GM23338 (cell line): ENCODE data around the gene SPR. TPM values are rescaled to one million over a fixed set of nuclear protein-coding genes. Genes with fewer than 3 reads are reported as not detected.

Source experiments
- ATAC-seq: fragments of 200-7000 bp; cut with Tn5 transposase; 3 replicates; pipeline ENCODE4 v1.9.1; 2020
- DNase-seq: peaks from one replicate; pipeline ENCODE4 v3.0.0-alpha.2; 2015; ENCODE audit warnings: low spot score
- H2AFZ ChIP-seq: fragments of 200-600 bp; sonication (generic); 2 replicates; pipeline ENCODE4 v1.8.0; 2016; ENCODE audit warnings: antibody characterized with exemption, mild to moderate bottlenecking, moderate library complexity
- H3F3A ChIP-seq: fragments of 200-600 bp; sonication (generic); replicated peaks from 2 replicates; pipeline ENCODE4 v1.8.0; 2017; ENCODE audit warnings: antibody characterized with exemption, mixed run types, low read depth
- H3K27ac ChIP-seq: fragments of 200-600 bp; sonication (generic); 2 replicates; pipeline ENCODE4 v1.6.1; 2016; ENCODE audit warnings: low read depth
- H3K27me3 ChIP-seq: fragments of 200-600 bp; sonication (generic); 2 replicates; pipeline ENCODE4 v1.8.0; 2016; ENCODE audit warnings: mild to moderate bottlenecking, mixed run types, moderate library complexity; ENCODE audit not compliant: insufficient read depth
- H3K36me3 ChIP-seq: fragments of 200-600 bp; sonication (generic); 2 replicates; pipeline ENCODE4 v1.8.0; 2016; ENCODE audit warnings: mild to moderate bottlenecking; ENCODE audit not compliant: insufficient read depth
- H3K4me1 ChIP-seq: fragments of 200-600 bp; sonication (generic); 2 replicates; pipeline ENCODE4 v1.8.0; 2016; ENCODE audit warnings: mild to moderate bottlenecking, moderate library complexity; ENCODE audit not compliant: insufficient read depth
- H3K4me2 ChIP-seq: fragments of 200-600 bp; sonication (generic); 2 replicates; pipeline ENCODE4 v1.7.1; 2017; ENCODE audit warnings: mixed run types
- H3K4me3 ChIP-seq: fragments of 200-600 bp; sonication (generic); 2 replicates; pipeline ENCODE4 v1.6.1; 2016; ENCODE audit warnings: mixed run types
- H3K79me2 ChIP-seq: fragments of 200-600 bp; sonication (generic); replicated peaks from 2 replicates; pipeline ENCODE4 v1.8.0; 2017; ENCODE audit warnings: mild to moderate bottlenecking; ENCODE audit not compliant: insufficient read depth
- H3K9me2 ChIP-seq: fragments of 200-600 bp; sonication (generic); 2 replicates; pipeline ENCODE4 v1.8.0; 2017; ENCODE audit not compliant: insufficient read depth
- H4K20me1 ChIP-seq: fragments of 200-600 bp; sonication (generic); replicated peaks from 2 replicates; pipeline ENCODE4 v1.8.0; 2017; ENCODE audit warnings: mild to moderate bottlenecking; ENCODE audit not compliant: insufficient read depth
- H3K27ac Mint-ChIP-seq: 2 replicates; pipeline ENCODE4 v1.8.0; 2020; ENCODE audit warnings: inconsistent platforms, mild to moderate bottlenecking, moderate library complexity, mixed read lengths
- H3K27me3 Mint-ChIP-seq: 3 replicates; pipeline ENCODE4 v1.8.0; 2022; ENCODE audit warnings: low read depth, mild to moderate bottlenecking, moderate library complexity, mixed read lengths, inconsistent platforms; ENCODE audit not compliant: insufficient read depth, poor library complexity
- H3K36me3 Mint-ChIP-seq: 3 replicates; pipeline ENCODE4 v1.8.0; 2021; ENCODE audit warnings: low read depth, mild to moderate bottlenecking, inconsistent platforms, moderate library complexity, mixed read lengths
- H3K4me1 Mint-ChIP-seq: 3 replicates; pipeline ENCODE4 v1.8.0; 2020; ENCODE audit warnings: mild to moderate bottlenecking, inconsistent platforms, mixed read lengths
- H3K4me3 Mint-ChIP-seq: 3 replicates; pipeline ENCODE4 v1.8.0; 2021; ENCODE audit warnings: moderate library complexity, mild to moderate bottlenecking, inconsistent platforms, mixed read lengths
- H3K9me3 Mint-ChIP-seq: 3 replicates; pipeline ENCODE4 v1.8.0; 2020; ENCODE audit warnings: moderate library complexity, mild to moderate bottlenecking, inconsistent platforms, mixed read lengths
- CREB1 ChIP-seq: fragments of 250-450 bp; sonication (Bioruptor Pico); IDR thresholded peaks from 2 replicates; pipeline ENCODE4 v1.5.0; 2020; ENCODE audit warnings: low read depth, mild to moderate bottlenecking, moderate library complexity
- EZH2 ChIP-seq: fragments of 200-600 bp; sonication (generic); IDR thresholded peaks from one replicate; pipeline ENCODE4 v1.8.0; 2017; ENCODE audit warnings: antibody characterized with exemption, mild to moderate bottlenecking, low read depth; ENCODE audit not compliant: unreplicated experiment
- EZH2phosphoT487 ChIP-seq: fragments of 200-600 bp; sonication (generic); IDR thresholded peaks from one replicate; pipeline ENCODE4 v1.8.1; 2018; ENCODE audit warnings: antibody characterized with exemption; ENCODE audit not compliant: unreplicated experiment
- NANOG ChIP-seq: IDR thresholded peaks from 2 replicates; pipeline ENCODE4 v1.6.1; 2016; ENCODE audit warnings: antibody characterized with exemption, borderline replicate concordance
- POLR2AphosphoS5 ChIP-seq: IDR thresholded peaks from 2 replicates; pipeline ENCODE4 v1.6.1; 2016; ENCODE audit warnings: antibody characterized with exemption, low read depth
- STAT1 ChIP-seq: IDR thresholded peaks from one replicate; pipeline ENCODE4 v1.6.1; 2016; ENCODE audit warnings: antibody characterized with exemption; ENCODE audit not compliant: unreplicated experiment
- ZNF114 ChIP-seq: fragments of 250-450 bp; sonication (Bioruptor Pico); IDR thresholded peaks from 2 replicates; pipeline ENCODE4 v1.5.0; 2020; ENCODE audit warnings: mild to moderate bottlenecking, moderate library complexity
- ZNF331 ChIP-seq: fragments of 250-450 bp; sonication (Bioruptor Pico); IDR thresholded peaks from 2 replicates; pipeline ENCODE4 v1.5.0; 2020; ENCODE audit warnings: low read depth, mild to moderate bottlenecking, moderate library complexity
- polyA plus RNA-seq: library from polyadenylated mRNA; unstranded; fragments of >200 nt; fragmentation: Nextera tagmentation; extraction: Ambion mirVana; gene quantifications from 2 replicates; pipeline ENCODE4 v1.2.1, GENCODE V29; 2016
- total RNA-seq: library from RNA; depleted of rRNA; stranded (reverse); fragments of >200 nt; shearing (Covaris generic); gene quantifications from 2 replicates; pipeline ENCODE4 v1.2.3, GENCODE V29; 2014
- TF ChIP-seq, protein P1 (sequence below), 2 experiments: fragments of 200-600 bp in 1 of 2; sonication (generic) in 1 of 2; conservative IDR thresholded peaks; 2 replicates each; pipeline versions ENCODE4 v1.5.1 to v1.6.1; 2016 to 2017; ENCODE audit warnings: antibody characterized with exemption in 2 of 2, low read depth in 2 of 2, mild to moderate bottlenecking in 2 of 2, moderate library complexity in 1 of 2
- TF ChIP-seq, protein P2 (sequence below): IDR thresholded peaks from 2 replicates; pipeline ENCODE4 v1.6.1; 2016; ENCODE audit warnings: antibody characterized with exemption

The SPR gene
- total and polyA plus RNA-seq, 2 experiments from 2014 or later: 10.7 to 15.2 TPM

DNA sequence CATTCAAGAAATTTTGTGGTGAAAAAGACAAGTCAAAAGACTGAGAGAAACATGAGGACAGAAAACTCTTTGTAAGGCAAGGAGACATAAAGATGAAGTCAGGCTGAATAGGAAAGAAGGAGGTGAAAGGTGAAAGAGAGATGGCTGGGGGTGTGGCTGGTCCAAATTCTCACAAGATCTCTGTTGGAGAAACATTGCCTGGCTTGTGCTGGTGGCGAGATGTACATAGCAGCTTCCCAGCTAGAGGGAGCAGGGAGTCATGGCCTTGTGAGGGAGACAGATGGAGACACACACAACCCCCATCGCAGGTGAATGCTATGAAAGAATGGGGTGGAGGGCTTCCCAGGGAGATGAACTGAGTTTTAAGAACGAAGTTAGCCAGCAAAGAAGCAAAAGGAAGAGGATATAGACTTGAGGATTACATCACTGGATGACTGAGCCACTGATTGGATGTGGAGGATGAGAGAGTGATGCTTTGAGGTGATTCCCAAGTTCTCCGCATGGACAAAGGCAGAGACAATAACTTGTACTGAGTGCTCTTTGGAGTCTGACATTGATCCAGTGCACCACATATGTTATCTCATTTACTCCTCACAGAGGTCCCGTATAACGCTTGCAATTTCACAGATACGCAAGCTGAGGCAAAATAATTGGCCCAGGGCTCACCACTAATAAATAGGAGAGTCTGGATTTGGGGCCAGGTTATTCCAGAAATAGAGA is 26.4 kb downstream of the SPR start:
- H3K4me1 Mint-ChIP-seq: peaks cover 24% of the 10 kb centered on the region
- no peaks in the 10 kb centered on the region; the same call in 2 of the 3 replicates for H3K9me3 Mint-ChIP-seq
- TF ChIP-seq EZH2 (peak; percentile 63), POLR2AphosphoS5 (no peak)
- TF ChIP-seq, protein P1, sequence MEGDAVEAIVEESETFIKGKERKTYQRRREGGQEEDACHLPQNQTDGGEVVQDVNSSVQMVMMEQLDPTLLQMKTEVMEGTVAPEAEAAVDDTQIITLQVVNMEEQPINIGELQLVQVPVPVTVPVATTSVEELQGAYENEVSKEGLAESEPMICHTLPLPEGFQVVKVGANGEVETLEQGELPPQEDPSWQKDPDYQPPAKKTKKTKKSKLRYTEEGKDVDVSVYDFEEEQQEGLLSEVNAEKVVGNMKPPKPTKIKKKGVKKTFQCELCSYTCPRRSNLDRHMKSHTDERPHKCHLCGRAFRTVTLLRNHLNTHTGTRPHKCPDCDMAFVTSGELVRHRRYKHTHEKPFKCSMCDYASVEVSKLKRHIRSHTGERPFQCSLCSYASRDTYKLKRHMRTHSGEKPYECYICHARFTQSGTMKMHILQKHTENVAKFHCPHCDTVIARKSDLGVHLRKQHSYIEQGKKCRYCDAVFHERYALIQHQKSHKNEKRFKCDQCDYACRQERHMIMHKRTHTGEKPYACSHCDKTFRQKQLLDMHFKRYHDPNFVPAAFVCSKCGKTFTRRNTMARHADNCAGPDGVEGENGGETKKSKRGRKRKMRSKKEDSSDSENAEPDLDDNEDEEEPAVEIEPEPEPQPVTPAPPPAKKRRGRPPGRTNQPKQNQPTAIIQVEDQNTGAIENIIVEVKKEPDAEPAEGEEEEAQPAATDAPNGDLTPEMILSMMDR (conservative IDR thresholded peaks at IDR 0.05; ENCODE audit: low read depth in 2 of 2): peak; percentile 21 to 33; a peak in 3 of 4 replicates
- Histone ChIP-seq H2AFZ (no peak overlapping the region), H3K27ac (no peak overlapping the region), H3K4me2 (peak overlapping the region; percentile 96), H3K27me3 (peaks cover 99% of the 10 kb centered on the region), H3K9me2 (no peaks in the 10 kb centered on the region), H3K36me3 (no peaks in the 10 kb centered on the region), H3F3A (peaks cover 16% of the 10 kb centered on the region), H3K4me1 (peaks cover 27% of the 10 kb centered on the region), H3K4me3 (0 out of 2 replicates have a peak overlapping the region, but pooled peaks have one; percentile 56), H3K79me2 (no peaks in the 10 kb centered on the region), H4K20me1 (no peaks in the 10 kb centered on the region; the same call in 1 of the 2 replicates)
- ATAC-seq (no peak), DNase-seq (peak; percentile 52)
- H3K36me3 Mint-ChIP-seq: no peaks in the 10 kb centered on the region; the same call in 2 of the 3 replicates
- H3K27me3 Mint-ChIP-seq: peaks cover 66% of the 10 kb centered on the region
- no peak overlapping the region for H3K27ac Mint-ChIP-seq
- H3K4me3 Mint-ChIP-seq: peak overlapping the region; percentile 62; the same call in 1 of the 3 replicates

DNA sequence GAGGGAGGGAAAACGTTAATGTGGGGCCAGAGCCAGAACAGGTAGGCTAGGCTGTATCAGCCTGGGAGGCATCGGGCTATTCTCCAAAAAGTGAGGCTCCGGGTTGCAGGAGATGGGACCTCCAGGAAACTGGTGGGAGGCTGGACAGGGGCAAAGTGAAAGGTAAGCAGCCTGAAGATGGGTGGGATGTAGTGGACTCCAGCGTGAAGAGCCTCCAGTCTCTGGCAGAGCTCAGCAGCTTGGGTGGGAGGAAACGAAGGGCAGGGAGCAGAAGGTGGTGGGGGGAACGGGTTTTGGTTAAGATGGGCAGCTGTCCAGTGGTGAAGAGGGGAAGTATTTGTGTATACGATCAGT is 27.0 kb downstream of the SPR start:
- H3K9me3 Mint-ChIP-seq: peaks cover 3% of the 10 kb centered on the region; the same call in 2 of the 3 replicates
- H3K79me2 ChIP-seq: no peaks in the 10 kb centered on the region
- H3K4me2 ChIP-seq: peak overlapping the region; percentile 96
- no peaks in the 10 kb centered on the region; the same call in 2 of the 3 replicates for H3K36me3 Mint-ChIP-seq
- peak overlapping the region; percentile 56; the same call in 1 of the 2 replicates for H3K4me3 ChIP-seq
- H3K36me3 ChIP-seq: no peaks in the 10 kb centered on the region
- H3K4me1 ChIP-seq: peaks cover 29% of the 10 kb centered on the region
- H4K20me1 ChIP-seq: peaks cover 1% of the 10 kb centered on the region
- no peak overlapping the region for H3K27ac ChIP-seq
- no peaks in the 10 kb centered on the region for H3K9me2 ChIP-seq
- H3K4me3 Mint-ChIP-seq: peak overlapping the region; percentile 62; the same call in 2 of the 3 replicates
- H3K27me3 Mint-ChIP-seq: peaks cover 66% of the 10 kb centered on the region
- no peak overlapping the region for H2AFZ ChIP-seq
- H3K27ac Mint-ChIP-seq: no peak overlapping the region
- peaks cover 29% of the 10 kb centered on the region for H3K4me1 Mint-ChIP-seq
- H3K27me3 ChIP-seq: peaks cover 99% of the 10 kb centered on the region
- no peak for ATAC-seq
- DNase-seq: no peak
- H3F3A ChIP-seq: peaks cover 17% of the 10 kb centered on the region
- TF ChIP-seq ZNF331 (CRISPR knock-in tag): no peak
- no peak for TF ChIP-seq ZNF114 (CRISPR knock-in tag)
- no peak for TF ChIP-seq STAT1
- TF ChIP-seq, protein P1 (conservative IDR thresholded peaks at IDR 0.05; ENCODE audit: low read depth in 2 of 2): no peak
- no peak for TF ChIP-seq POLR2AphosphoS5
- TF ChIP-seq NANOG: no peak
- no peak for TF ChIP-seq EZH2
- TF ChIP-seq, protein P2, sequence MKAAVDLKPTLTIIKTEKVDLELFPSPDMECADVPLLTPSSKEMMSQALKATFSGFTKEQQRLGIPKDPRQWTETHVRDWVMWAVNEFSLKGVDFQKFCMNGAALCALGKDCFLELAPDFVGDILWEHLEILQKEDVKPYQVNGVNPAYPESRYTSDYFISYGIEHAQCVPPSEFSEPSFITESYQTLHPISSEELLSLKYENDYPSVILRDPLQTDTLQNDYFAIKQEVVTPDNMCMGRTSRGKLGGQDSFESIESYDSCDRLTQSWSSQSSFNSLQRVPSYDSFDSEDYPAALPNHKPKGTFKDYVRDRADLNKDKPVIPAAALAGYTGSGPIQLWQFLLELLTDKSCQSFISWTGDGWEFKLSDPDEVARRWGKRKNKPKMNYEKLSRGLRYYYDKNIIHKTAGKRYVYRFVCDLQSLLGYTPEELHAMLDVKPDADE: no peak
- TF ChIP-seq CREB1 (CRISPR knock-in tag): no peak
- TF ChIP-seq EZH2phosphoT487: no peak
